ENCODE measurements around the gene GREM2.

Gene GREM2

DNA sequence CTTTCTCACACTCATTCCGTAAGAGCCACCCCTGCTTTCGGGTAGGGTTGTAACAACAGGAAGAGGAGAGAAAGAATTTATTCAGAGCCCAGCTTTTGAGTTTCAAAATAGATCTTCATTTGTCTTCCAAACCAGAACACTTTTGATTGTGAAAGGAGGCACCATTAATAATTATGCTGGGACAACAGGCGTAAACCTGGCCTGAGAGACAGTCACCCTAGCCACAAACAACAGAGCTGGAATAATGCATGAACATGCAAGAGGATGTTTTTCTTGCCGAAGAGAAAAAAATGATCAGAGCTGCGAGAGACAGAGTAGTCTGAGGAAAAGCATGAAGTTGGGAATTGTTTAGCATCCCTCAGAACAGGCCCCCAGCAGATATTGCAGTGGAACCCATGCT is 18.5 kb upstream of the GREM2 start:
- H3K9ac ChIP-seq (ENCODE audit: low read depth, low read length), result no peak overlapping the region

DNA sequence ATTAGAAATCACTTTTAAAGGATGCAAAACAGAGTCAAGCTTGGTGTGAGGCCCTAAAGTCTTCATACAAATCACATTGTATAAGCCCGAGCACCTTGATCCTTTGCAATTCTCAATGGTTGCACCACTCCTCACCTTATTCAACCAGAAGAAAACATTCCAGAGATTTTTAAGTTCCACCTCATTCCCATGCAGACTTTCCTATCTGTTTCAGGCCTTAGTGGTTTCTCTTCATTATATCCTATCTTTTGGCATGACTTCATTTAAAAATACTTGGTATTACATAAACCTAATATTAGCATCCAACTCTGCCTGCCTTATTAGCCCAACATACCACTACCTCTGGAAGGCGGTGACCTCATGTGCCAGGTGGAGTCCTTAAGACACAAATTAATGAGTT is 9.3 kb upstream of the GREM2 start:
- Histone ChIP-seq H3K9ac (ENCODE audit: low read depth, low read length) (no peak overlapping the region), H3K27ac (ENCODE audit: low read length) (no peak overlapping the region), H3K4me3 (ENCODE audit: low read length) (no peak overlapping the region), H3K36me3 (ENCODE audit: insufficient read depth, low read depth, low read length) (no peaks in the 10 kb centered on the region), H3K27me3 (ENCODE audit: insufficient read depth, low read length) (no peaks in the 10 kb centered on the region), H3K9me3 (ENCODE audit: insufficient read depth, low read depth, low read length) (no peaks in the 10 kb centered on the region), H3K4me1 (ENCODE audit: insufficient read depth, low read length) (peaks cover 4% of the 10 kb centered on the region; the same call in 1 of the 2 replicates)

More for the DNA sequence above, 18.5 kb upstream of the GREM2 start:
- no peaks in the 10 kb centered on the region for H3K36me3 ChIP-seq (ENCODE audit: insufficient read depth, low read depth, low read length)
- H3K9me3 ChIP-seq (ENCODE audit: insufficient read depth, low read depth, low read length), result no peaks in the 10 kb centered on the region
- no peak overlapping the region for H3K27ac ChIP-seq (ENCODE audit: low read length)
- no peak overlapping the region for H3K4me3 ChIP-seq (ENCODE audit: low read length)
- H3K27me3 ChIP-seq (ENCODE audit: insufficient read depth, low read length), result no peaks in the 10 kb centered on the region
- H3K4me1 ChIP-seq (ENCODE audit: insufficient read depth, low read length), result peaks cover 6% of the 10 kb centered on the region; the same call in 1 of the 2 replicates

DNA sequence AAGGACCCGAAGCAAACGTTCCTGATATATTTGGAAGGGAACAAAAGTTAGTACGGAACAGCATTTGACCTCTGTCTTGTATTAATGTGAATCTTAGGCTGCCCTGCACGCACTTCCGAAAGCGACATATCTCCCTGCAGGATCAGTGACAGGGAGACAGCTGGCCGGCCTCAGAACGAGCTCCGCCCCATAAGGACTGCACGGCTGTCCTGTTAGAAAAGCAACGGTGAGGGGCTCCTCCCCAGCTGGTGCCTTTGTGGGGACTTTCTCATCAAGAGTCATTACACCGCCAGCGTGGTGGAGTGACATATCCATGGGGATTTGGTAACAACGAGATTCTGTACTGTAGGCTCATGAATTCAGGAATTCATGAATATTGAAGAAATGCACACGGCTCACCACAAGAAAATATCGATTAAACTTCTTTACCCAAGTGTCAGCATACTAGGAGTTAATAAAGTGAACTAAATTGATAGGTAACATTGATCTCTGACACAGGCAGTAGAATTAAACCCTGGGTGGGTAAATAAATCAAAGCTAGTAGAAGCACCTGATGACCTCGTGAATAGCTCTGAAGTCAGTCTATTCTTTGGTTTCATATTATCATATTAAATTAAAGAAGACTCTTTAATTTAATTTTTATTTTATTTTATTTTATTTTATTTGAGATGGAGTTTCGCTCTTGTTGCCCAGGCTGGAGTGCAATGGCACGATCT is 8.1 kb upstream of the GREM2 start:
- H3K4me1 ChIP-seq (ENCODE audit: insufficient read depth, low read length), result peaks cover 4% of the 10 kb centered on the region
- no peaks in the 10 kb centered on the region for H3K9me3 ChIP-seq (ENCODE audit: insufficient read depth, low read depth, low read length)

DNA sequence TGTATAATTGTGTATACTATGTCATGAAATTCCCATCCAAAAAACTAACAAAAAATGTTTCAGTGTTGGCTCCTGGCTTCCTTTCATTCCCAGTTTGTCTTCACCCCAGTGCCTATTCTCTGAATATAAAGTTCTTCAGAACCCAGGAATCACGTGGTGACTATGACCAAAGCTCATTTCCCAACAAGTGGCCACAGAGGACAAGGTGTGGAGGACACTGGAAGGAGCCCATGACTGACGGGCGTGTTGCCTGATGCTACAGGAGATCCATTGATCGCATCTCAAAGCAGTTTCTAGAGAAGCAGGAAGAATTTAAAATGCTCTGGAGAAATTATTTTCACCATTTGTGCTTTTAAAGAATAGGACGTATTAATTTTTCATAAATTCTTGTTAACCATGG is 7.4 kb upstream of the GREM2 start:
- no peaks in the 10 kb centered on the region for H3K36me3 ChIP-seq (ENCODE audit: insufficient read depth, low read depth, low read length)
- no peak overlapping the region for H3K9ac ChIP-seq (ENCODE audit: low read depth, low read length)
- no peaks in the 10 kb centered on the region for H3K9me3 ChIP-seq (ENCODE audit: insufficient read depth, low read depth, low read length)
- no peak overlapping the region for H3K27ac ChIP-seq (ENCODE audit: low read length)
- H3K4me3 ChIP-seq (ENCODE audit: low read length), result no peak overlapping the region
- H3K27me3 ChIP-seq (ENCODE audit: insufficient read depth, low read length), result no peaks in the 10 kb centered on the region
- H3K4me1 ChIP-seq (ENCODE audit: insufficient read depth, low read length), result peaks cover 4% of the 10 kb centered on the region

More for the DNA sequence above, 8.1 kb upstream of the GREM2 start:
- H3K9ac ChIP-seq (ENCODE audit: low read depth, low read length), result no peak overlapping the region
- H3K27me3 ChIP-seq (ENCODE audit: insufficient read depth, low read length), result no peaks in the 10 kb centered on the region
- H3K4me3 ChIP-seq (ENCODE audit: low read length), result no peak overlapping the region
- no peaks in the 10 kb centered on the region for H3K36me3 ChIP-seq (ENCODE audit: insufficient read depth, low read depth, low read length)
- H3K27ac ChIP-seq (ENCODE audit: low read length), result no peak overlapping the region

DNA sequence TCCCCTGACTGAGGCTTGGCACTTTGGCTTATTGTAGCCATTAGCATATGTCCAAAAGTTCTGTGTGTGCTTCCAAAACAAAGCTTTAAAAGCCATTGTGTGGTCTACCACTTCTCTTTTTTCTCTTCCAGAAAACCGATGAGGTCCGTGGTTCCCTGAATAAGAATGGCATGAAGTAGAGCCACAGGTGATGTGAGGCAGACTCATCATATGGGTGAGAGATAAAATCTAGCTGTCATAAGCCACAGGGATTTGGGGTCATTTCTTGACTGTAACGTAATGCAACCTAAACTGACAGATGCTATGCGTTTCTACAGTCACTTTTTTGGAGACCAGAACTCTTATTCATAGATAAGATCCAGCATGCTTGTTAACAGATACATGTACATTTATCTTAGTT is 7.0 kb upstream of the GREM2 start:
- Histone ChIP-seq H3K27ac (ENCODE audit: low read length) (no peak overlapping the region), H3K9me3 (ENCODE audit: insufficient read depth, low read depth, low read length) (no peaks in the 10 kb centered on the region), H3K27me3 (ENCODE audit: insufficient read depth, low read length) (no peaks in the 10 kb centered on the region), H3K4me3 (ENCODE audit: low read length) (no peak overlapping the region), H3K4me1 (ENCODE audit: insufficient read depth, low read length) (peaks cover 8% of the 10 kb centered on the region), H3K36me3 (ENCODE audit: insufficient read depth, low read depth, low read length) (no peaks in the 10 kb centered on the region), H3K9ac (ENCODE audit: low read depth, low read length) (no peak overlapping the region)

DNA sequence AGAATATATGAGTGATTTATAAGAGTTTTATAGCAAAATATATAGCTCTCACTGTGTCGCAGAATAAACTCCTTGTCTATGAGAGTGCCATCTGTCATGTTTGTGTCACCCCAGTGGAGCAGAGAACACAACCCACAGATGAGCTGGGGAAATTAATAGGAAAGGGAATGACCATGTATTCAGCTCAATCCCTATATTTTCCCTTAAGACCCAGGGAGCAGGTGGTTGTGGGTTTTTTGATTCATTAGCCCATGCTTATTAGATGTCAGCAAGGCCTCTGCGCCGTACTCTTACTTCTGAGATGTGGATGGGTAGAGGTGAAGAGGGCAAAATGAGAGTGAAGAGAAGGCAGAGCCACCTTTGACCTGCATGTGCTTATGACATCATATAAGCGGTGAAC is 4.1 kb upstream of the GREM2 start:
- Histone ChIP-seq H3K4me3 (ENCODE audit: low read length) (no peak overlapping the region), H3K36me3 (ENCODE audit: insufficient read depth, low read depth, low read length) (no peaks in the 10 kb centered on the region), H3K27ac (ENCODE audit: low read length) (no peak overlapping the region), H3K4me1 (ENCODE audit: insufficient read depth, low read length) (peaks cover 22% of the 10 kb centered on the region; the same call in 1 of the 2 replicates), H3K27me3 (ENCODE audit: insufficient read depth, low read length) (peaks cover 23% of the 10 kb centered on the region), H3K9ac (ENCODE audit: low read depth, low read length) (no peak overlapping the region), H3K9me3 (ENCODE audit: insufficient read depth, low read depth, low read length) (no peaks in the 10 kb centered on the region)

DNA sequence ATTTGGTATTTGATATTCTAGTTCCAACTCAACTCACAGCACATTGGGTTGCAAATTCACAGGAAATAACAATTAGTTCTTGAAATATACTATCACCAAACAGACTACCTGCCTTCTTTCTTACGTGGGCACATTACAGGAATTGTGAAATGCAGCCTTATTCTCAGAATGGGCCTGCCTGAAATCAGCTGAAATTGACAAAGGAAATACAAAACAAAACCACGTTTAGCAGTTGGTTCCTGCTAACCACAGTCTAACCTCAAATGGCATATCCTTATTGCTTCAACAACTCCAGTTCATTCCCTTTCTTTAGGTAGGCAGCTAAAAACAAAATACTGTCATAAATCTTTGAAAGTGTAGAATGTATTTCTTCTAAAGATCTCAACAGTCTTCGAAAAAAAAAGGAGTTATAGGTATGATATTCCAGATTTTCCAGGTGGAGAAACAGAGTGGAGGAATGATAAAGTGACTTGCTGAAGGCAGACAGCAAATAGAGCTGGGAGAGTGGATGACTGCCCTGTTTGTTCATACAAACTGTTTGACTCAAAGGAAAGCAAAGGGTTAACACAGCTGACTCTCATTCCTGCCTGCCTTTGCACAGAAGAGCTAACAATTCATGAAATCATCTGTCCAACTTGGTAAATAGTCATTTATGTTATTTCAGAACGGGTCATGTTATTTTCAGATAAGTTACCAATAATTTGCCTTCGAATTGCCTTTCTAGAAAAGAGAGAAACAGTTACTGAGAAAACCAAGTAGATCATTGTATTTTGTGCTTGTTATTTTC is 1.6 kb upstream of the GREM2 start:
- H3K9ac ChIP-seq (ENCODE audit: low read depth, low read length), result no peak overlapping the region
- H3K4me3 ChIP-seq (ENCODE audit: low read length), result no peak overlapping the region
- H3K9me3 ChIP-seq (ENCODE audit: insufficient read depth, low read depth, low read length), result no peaks in the 10 kb centered on the region
- no peak overlapping the region for H3K27ac ChIP-seq (ENCODE audit: low read length)
- H3K4me1 ChIP-seq (ENCODE audit: insufficient read depth, low read length), result peaks cover 30% of the 10 kb centered on the region; the same call in 1 of the 2 replicates
- H3K36me3 ChIP-seq (ENCODE audit: insufficient read depth, low read depth, low read length), result no peaks in the 10 kb centered on the region
- peaks cover 38% of the 10 kb centered on the region for H3K27me3 ChIP-seq (ENCODE audit: insufficient read depth, low read length)

DNA sequence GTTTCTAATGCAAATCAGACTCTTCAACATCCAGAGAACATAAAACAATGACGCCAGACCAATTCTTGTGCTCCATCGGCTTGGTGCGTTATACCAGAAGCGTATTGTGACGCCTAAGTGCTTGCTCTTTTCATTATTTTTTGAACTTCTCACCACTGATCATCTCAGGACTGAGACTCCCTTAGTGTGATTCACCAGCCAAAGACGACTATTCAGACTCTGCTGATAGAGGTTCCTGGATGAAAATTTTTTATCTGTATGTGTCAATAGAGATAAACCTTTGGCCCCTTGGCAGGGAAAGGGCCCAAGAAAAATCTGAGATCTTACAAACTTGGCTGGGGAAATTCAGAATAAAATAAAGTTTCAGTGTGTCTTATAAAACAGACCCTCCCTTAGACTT is 856 bp upstream of the GREM2 start:
- Histone ChIP-seq H3K4me3 (ENCODE audit: low read length) (peak overlapping the region; percentile 84; the same call in 1 of the 2 replicates), H3K27me3 (ENCODE audit: insufficient read depth, low read length) (peaks cover 38% of the 10 kb centered on the region), H3K36me3 (ENCODE audit: insufficient read depth, low read depth, low read length) (no peaks in the 10 kb centered on the region), H3K9ac (ENCODE audit: low read depth, low read length) (no peak overlapping the region), H3K9me3 (ENCODE audit: insufficient read depth, low read depth, low read length) (no peaks in the 10 kb centered on the region), H3K27ac (ENCODE audit: low read length) (no peak overlapping the region), H3K4me1 (ENCODE audit: insufficient read depth, low read length) (peaks cover 30% of the 10 kb centered on the region; the same call in 1 of the 2 replicates)

DNA sequence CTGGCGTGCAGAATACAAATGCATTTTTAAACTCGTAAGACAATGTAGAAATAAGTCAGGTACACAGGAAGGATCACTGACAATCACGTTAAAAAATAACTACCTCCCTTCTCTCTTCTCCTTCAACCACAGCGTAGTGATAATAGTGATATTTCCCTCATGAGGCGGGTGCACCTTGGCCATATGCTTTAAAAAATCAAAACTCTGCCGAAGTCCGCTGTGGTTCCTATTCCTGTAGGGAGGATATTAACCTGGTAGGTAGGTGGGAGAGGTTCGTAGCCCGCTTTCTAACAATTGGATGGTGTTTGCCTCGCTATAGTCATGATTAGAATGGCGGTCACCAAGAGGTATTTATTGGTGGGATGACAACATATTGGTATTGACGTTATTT is 732 bp downstream of the GREM2 start:
- Histone ChIP-seq H3K4me3 (ENCODE audit: low read length) (peak overlapping the region; percentile 84), H3K27ac (ENCODE audit: low read length) (no peak overlapping the region), H3K27me3 (ENCODE audit: insufficient read depth, low read length) (peaks cover 38% of the 10 kb centered on the region), H3K9ac (ENCODE audit: low read depth, low read length) (peak overlapping the region; percentile 38; the same call in 1 of the 2 replicates), H3K9me3 (ENCODE audit: insufficient read depth, low read depth, low read length) (no peaks in the 10 kb centered on the region), H3K36me3 (ENCODE audit: insufficient read depth, low read depth, low read length) (no peaks in the 10 kb centered on the region), H3K4me1 (ENCODE audit: insufficient read depth, low read length) (peaks cover 30% of the 10 kb centered on the region; the same call in 1 of the 2 replicates)

DNA sequence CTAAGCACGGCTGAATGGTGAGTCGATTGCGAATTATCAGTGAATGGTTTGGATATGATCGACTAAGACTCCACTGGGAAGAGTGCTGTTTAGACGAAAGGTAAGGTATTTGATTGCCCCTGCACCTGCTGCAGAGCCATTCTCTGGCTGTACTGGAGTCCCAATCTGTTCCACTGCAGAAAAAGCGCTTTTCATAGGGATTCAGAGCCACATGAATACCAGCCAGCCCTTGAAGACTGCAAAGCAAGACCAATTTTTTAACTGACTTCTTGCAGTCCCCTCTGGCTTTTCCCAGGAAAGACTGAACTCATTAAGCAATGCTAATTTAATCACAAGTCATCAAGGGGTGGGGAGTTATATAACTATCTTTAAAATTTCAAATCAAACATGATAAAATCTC is 1.3 kb downstream of the GREM2 start:
- Histone ChIP-seq H3K36me3 (ENCODE audit: insufficient read depth, low read depth, low read length) (no peaks in the 10 kb centered on the region), H3K9ac (ENCODE audit: low read depth, low read length) (no peak overlapping the region), H3K27ac (ENCODE audit: low read length) (no peak overlapping the region), H3K9me3 (ENCODE audit: insufficient read depth, low read depth, low read length) (no peaks in the 10 kb centered on the region), H3K4me1 (ENCODE audit: insufficient read depth, low read length) (peaks cover 30% of the 10 kb centered on the region; the same call in 1 of the 2 replicates), H3K27me3 (ENCODE audit: insufficient read depth, low read length) (peaks cover 38% of the 10 kb centered on the region), H3K4me3 (ENCODE audit: low read length) (0 out of 2 replicates have a peak overlapping the region, but pooled peaks have one; percentile 84)

DNA sequence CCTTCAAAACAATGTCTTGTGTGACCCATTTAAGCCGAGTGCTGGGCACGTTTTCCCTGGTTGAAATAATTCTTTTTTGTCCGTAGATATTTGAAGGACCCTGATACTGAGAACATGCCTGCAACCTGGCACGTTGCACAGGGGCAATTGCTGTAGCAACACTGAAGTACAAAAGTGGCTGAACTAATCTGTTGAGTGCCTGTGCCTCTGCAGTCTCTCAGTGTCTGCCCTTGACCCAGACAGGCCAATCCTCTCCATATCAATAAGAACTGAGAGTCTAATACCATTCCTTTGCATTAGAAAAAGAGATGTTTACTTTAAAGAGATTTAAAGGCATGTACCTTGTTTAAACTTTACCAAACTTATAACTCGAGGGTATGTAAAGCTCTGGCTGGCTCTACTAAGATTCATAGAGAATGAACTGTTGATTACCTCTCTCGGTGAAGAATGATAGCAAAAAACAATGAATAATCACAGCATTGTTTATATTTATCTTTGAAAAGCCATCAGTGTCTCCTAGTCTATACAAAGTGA is 2.4 kb downstream of the GREM2 start:
- no peaks in the 10 kb centered on the region for H3K36me3 ChIP-seq (ENCODE audit: insufficient read depth, low read depth, low read length)
- H3K27ac ChIP-seq (ENCODE audit: low read length), result no peak overlapping the region
- H3K4me3 ChIP-seq (ENCODE audit: low read length), result no peak overlapping the region
- H3K27me3 ChIP-seq (ENCODE audit: insufficient read depth, low read length), result peaks cover 38% of the 10 kb centered on the region
- no peak overlapping the region for H3K9ac ChIP-seq (ENCODE audit: low read depth, low read length)
- no peaks in the 10 kb centered on the region for H3K9me3 ChIP-seq (ENCODE audit: insufficient read depth, low read depth, low read length)
- peaks cover 30% of the 10 kb centered on the region; the same call in 1 of the 2 replicates for H3K4me1 ChIP-seq (ENCODE audit: insufficient read depth, low read length)
